Glomerular visceral epithelial cell (primary cell): Measurements from ENCODE around the gene SHROOM4.

Experiments used
- DNase-seq: peaks from one replicate; pipeline ENCODE4 v3.0.0-alpha.2; 2016; ENCODE audit errors: extremely low spot score

SHROOM4 gene

DNA sequence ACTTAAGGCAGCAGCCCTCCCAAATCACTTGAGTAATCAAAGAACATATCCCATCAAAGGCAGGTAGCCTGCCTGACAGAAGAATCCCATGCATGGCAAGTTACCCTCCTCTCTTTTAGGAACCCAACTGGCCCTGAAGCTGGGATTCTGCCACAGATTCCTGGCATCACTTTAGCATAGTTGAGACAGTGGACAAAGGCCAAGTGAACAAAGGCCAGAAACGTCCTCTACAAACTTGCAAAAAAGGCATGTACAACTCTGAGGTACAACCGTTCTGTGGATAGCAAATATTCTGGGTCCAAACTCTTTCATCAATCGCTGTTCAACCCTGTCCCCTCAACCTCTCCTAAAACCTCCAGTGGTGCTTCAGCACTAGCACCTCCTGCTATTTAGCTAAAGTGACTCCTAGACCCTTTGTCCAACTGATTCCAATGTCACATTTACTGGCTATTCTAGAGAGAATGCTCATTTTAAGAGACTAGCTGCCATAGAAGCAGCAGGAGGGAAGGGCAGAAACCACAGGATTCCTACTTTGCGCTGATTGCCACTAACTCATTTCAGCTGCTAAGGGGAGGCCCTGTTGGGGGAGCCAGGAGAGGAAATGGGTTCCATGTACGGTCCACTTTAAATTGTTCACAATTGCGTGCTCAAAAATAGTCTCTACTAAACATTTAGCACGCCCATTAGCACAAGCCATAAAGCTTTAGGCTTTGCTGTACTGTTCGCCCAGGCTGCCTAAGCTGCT is 105.9 kb downstream of the SHROOM4 start:
- no peak for DNase-seq

DNA sequence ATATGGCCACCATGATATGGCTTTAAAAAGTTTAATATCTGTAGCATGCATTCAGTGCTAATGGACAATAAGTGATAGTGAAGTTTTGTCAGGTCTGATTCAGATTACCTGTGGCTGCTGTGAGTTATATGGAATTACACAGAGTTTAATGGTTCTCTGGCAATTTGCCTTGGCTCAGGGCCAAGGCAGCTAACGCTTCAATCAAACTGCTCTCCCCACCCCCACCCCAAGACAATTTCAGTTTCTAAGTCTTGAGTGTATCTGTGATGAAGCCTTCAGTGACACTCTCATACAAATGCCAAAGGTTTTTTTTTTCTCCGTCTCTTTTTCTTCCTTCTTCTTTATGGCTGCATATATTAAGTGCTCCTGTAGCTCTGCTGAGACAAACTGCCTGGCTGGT is 106.6 kb downstream of the SHROOM4 start:
- peak; percentile 45 for DNase-seq

DNA sequence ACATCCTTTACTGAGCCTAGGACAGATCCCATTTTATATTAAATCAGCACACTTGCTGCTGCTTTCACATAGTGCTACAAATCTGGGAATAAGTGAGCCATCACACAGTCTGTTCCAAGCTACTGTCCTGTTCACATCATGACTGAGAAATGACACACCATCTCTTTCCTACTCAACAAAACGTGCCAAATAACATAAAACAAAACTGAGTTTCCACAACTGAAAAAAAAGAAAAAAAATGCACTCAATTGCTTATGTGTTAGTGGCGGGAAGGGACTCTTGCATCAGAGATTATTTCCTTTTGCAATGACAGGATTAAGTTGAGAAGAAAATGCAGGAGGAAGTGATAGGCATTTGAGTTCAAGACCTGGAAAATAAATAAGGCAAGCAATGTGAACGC is 109.0 kb downstream of the SHROOM4 start:
- peak; percentile 6 for DNase-seq

DNA sequence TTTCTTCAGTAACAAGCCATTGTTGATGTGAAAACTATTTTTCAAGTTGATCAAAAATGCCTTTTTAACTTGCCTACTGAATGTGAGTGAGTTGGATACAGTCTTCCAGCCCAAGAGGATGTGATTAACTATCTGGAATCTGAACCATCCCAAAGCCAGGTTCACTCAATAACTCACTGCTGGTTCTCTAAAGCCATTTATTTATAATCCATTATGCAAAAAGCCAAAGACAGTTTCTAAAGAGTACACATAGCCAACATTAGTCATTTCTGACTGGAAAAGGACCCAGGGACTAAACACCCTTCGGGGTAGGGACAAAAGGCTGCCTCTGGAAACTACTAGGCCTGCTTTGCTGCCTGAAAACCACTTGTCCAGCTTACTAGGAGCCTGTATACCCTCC is 109.6 kb downstream of the SHROOM4 start:
- peak; percentile 20 for DNase-seq

DNA sequence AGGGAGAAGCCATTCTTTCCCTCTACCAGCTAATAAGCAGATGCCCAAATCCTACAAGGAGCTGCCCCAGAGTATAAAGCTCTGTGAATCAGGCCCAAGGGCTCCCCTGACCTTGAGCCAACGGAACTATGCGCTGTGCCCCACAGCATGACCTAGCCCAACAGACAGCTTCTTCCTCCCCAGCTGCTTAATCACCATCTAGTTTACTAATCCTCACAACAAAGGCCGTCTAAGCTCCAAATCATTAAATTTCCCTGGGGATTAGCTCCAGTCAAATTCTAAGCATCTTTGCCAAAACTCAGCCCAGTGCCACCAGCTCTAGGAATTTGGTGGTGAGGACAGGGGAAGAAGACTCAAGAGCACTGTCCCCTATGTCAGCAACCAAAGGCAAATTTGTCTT is 113.1 kb downstream of the SHROOM4 start:
- DNase-seq = no peak

DNA sequence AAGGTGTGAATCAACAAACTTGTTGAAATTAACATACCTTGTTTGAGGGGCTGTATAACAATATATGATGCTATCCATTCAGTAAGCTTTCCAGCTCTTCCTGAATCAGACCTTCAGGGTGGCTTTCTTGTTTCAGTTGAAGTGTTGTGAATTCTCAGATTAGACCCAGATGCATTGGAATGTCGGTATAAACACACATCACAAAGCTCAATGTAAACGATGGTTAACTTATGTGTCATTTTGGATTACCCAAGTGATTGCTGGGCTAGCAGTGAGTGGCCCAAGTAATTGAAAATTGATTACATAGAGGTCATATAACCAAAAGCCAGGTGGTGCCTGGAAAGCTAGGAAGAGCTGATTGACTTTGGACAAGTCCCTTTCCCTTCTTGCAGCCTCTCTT is 115.0 kb downstream of the SHROOM4 start:
- DNase-seq = no peak

DNA sequence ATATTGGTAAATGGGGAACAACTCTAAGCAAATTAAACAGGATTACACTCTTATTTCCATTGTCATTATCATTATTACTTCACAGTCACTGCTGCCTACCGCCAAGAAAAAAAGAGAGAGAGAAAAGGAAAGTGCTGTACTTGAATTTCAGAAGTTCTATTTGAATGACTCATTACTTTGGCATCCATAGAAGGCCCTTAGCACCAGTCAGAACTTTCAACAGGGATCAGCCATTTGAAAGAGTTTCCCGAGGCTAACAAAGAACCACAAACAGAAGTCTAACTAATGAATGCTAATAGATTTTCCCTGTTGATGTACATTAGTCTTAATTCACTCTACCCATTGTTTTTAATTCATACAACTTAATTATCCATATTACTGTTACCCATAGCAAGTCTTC is 116.3 kb downstream of the SHROOM4 start:
- peak; percentile 56 for DNase-seq

DNA sequence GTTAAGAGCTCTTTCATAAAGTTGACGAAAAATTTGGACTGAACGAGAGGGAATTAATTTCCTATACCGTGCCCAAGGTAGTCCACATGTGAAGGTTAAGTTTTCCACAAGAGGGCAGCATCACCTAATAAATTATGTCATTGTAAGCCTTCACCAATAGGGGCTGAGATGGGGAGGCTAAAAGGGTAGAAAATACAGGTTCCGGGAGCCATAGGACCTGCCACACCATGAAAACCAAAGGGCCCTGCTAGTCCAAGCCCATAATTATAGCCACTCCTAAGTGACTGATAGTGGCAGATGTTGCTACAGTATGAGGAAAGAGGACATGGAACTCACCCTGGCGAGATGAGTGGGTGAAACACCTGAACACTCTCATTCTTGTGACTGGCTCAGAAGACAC is 122.2 kb downstream of the SHROOM4 start:
- peak; percentile 44 for DNase-seq

DNA sequence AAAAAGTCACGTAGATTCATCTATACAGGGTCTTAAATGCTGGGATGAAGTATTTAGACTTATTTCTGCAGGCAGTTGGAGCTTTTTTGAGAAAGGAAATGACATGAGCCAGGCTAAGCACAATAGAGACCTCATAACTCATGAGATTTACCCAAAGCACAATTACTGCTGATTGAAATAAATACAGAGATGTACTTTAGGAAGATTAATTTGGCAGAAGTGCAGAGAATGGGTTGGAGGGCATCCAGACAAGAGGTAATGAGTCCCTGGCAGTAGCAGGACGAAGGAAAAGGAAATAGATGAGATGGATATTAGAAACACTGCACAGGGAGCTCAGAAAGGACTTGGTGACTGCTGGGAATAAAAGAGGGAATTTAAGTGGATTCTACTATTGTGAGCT is 129.1 kb downstream of the SHROOM4 start:
- no peak for DNase-seq

DNA sequence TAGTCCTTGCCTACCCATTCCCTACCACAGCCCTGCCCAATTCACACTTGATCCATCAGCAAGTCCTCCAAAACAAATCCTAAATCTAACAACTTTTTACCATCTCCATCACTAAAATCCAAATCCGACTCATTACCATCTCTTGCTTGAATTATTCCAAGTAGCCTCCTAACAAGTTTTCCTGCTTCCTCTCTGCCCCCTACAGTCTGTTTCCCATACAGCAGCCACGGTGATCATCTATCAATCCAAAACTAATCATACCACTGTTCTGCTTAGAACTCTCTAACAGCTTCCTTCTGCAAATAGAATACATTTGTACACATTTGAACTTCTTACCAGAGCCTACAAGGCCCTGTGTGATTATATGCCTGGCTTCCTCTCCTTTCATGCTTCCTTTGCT is 133.0 kb downstream of the SHROOM4 start:
- no peak for DNase-seq

DNA sequence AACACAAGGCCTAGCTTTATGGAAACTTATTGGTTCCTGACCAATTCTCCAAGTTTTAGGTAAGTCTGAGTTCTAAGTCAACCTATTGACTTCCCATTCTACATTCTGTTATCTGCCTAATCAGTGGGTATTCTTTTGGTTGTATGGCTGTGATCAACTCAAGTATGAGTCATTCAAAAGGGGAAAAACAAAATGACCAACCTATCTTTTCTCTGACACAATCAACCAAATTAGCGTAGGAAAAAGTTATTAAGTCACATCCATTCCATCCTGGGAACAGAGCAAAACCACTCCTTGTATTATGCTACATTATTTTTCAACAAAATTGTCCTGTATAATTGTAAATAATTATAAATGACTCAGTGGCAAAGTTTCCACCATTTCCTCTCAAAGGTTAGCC is 136.2 kb downstream of the SHROOM4 start:
- DNase-seq = no peak

DNA sequence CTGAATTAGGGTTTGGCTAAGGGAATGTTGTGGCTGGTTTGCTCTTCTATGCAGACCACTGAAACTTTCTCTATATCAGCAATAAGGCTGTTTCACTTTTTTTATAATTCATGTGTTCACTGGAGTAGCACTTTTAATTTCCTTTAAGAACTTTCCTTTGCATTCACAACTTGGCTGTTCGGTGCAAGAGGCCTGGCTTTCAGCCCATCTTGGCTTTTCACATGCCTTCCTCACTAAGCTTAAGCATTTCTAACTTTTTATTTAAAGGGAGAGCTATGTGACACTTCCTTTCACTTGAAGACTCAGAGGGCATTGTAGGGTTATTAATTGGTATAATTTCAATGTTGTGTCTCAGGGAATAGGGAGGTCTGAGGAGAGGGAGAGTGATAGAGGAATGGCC is 142.3 kb downstream of the SHROOM4 start:
- no peak for DNase-seq

DNA sequence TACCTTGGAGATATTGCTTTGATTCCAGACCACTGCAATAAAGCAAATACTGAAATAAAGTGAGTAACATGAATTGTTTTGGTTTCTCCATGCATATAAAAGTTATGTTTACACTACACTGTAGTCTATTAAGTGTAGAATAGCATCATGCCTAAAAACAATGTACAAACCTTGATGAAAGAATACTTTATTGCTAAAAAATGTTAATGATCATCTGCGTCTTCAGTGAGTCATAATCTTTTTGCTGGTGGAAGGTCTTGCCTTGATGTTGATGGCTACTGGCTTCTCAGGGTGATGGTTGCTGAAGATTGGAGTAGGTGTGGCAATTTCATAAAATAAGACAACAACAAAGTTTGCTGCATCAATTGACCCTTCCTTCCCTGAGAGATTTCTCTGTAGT is 145.1 kb downstream of the SHROOM4 start:
- no peak for DNase-seq

DNA sequence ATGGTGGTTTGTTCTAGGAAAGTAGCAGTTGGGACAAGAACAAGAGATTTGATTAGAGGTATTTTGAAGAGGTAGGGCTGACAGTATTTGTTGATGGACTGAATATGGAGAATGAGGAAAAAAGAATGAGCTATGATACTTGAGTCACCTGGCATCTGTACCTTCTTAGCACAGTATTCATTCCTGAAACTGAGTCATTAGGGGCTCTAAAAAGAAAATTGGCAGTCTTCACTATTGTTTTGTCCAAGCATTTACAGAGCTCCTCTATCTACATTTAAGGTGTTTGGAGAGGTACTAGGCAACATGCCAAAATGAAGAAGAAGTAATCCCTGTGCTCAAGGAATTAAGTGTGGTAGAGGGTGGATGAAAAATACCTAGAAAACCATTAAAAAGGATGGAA is 165.8 kb downstream of the SHROOM4 start:
- no peak for DNase-seq

DNA sequence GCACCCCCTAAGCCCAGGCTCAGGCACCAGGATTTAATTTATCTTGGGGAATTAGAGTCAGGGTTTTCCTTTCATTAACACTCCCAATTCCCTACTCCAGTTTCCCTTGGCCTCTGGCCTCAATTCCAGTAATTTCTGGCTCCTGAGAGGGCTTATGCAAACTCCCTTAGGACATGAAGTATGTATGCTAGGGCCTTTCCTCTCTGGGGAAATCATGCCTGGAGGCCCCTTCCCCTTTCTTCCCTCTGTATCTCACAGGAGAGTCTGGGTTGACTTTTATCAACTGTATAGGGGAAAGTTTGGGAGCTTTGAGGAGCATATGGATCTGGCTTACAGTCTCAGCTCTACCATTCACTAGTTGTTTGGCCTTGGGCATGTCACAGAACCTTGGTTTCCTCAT is 169.5 kb downstream of the SHROOM4 start:
- no peak for DNase-seq

DNA sequence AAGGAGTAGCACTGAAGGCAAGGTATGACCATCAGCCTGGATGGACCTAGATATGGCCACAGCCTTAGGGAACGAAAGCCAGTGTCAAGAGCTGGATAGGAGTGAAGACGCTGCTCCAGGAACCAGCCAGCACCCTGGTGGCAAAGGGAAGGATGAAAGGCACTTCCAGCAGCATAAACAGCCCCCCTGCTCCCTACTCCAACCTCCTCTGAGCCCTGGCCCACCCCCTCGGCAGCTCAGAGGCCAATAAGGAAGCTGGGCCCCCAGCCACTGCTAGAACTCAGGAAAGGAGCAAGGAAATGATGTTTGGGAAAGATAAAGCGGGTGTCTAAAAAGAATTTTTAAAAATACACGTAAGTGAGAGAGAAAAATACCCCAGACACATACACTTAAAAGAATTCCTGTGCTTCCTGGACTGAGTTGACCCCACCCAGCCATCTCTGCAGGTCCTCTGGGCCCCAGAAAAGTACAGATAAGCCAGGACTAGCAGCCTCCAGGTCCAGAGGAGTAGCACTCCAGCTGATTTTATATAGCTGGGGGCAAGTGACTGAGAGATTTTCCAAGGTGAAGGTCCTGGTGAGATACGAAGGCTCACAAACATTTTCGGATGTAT is 170.4 kb downstream of the SHROOM4 start:
- DNase-seq = no peak

DNA sequence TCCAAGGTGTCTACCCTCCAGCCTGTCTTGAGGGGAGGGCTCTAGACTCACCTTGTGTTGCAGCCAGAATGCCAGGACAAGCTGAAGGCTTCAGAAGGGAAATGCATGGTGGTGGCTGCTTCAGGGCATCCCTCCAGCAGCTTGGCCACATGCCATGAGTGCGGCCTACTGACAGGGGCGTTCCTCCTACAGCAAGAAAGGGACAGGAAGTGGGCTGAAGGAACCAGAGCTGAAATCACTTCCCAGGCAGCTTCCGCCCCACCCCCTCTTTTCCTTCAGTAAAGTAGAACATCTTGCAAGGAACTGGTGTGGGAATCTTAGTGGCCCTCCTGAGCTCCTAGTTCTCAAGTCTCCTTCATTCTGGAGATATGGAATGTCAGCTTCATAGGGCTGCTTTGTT is 175.9 kb downstream of the SHROOM4 start:
- DNase-seq = peak; percentile 24

DNA sequence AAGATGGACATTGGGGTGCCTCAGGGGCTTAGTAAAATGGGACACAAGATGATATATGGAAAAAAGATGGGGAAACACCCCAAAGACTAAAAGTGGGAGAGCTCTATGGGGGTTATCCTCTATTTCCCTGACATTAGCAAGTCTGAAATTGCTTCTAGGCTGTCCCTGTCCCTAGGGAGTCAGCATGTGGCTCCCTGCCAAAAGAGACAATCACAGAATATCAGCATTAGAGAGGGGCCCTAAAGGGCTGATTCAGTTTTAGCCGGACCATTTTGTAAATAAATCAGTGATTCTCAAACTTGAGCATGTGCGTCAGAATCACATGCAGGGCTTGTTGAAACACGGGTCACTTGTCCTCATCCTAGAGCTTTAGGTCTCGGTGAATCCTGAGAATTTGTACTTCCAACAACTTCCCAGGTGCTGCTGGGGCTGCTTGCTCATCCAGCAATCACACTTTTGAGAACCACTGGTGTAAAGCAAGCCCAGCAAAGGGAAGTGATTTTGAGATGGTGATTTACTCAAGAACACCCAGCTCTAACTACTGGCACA is 178.1 kb downstream of the SHROOM4 start:
- DNase-seq = no peak

DNA sequence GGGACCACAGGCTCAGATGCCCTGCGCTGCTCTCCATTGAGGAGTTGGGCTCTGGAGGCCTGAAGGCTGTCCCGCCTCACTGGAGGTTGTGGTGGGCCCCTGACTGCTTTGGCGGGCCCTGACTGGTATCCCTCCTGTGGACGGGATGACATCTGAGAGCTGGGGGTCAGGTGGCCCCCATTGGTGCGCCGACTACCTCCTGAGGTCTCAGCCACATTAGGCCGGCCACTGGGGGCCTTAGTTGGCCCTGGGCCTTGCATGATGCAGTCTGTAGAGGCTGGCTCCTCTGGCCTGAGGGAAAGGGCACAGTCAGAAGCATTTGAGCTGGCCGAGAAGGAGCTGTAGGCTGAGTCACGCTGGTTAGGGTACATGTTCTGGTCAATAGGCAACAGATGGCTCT is 178.8 kb downstream of the SHROOM4 start:
- no peak for DNase-seq

DNA sequence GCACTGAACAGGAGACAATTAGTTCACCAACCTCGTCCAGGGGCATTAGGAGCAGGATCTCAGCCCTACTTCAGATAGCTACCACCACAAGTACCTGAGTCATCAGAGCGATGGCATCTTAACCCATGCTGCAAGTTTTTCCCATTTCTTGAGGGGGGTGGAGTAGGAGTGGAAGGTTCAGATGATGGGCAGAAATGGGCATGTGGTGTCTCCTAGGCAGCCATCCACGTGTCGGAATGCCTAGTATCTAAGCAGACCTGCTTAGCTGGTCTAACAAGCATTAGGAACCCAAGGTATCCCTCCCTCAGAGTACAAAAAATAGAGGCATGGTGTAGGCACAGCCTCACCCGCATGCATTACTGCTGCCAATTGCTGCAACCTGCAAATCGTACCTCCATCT is 184.2 kb downstream of the SHROOM4 start:
- DNase-seq = no peak

DNA sequence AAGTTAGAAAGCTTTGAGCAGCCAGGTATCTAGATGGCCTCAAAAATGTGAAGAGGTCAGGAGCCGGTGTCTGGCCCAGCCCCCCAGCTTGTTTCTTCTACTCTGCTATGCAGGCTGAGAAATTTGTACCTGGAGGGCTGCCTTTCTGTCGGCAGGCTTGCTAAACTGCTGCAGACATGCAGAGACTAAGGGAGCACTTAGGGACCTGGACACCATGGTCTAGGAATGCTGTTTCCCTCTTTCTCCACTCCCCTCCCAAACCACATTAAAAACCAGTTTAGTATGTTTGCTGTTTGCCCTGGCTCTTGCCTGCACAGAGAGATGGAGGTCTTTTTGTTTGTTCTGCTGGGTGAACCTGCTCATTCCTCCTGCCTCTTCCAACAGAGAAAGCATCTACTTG is 186.3 kb downstream of the SHROOM4 start:
- no peak for DNase-seq

DNA sequence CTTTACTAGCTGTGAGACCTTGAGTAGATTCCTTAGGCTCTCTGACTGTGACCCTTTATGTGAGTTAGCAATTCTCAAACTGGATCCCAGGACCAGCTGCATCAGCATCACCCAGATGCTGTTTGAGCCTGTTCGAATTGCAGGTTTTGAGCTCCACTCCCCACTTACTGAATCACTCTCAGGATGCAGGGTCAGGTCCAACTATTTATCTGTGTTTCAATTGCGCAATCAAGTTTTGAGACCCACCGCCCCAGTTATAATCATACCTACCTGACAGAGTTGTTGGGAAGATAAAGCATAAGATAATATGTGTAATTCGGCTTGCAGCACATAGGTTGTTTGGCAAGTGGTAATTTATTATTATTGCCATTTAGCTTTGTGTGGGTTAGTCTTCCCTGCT is 187.6 kb downstream of the SHROOM4 start:
- no peak for DNase-seq

DNA sequence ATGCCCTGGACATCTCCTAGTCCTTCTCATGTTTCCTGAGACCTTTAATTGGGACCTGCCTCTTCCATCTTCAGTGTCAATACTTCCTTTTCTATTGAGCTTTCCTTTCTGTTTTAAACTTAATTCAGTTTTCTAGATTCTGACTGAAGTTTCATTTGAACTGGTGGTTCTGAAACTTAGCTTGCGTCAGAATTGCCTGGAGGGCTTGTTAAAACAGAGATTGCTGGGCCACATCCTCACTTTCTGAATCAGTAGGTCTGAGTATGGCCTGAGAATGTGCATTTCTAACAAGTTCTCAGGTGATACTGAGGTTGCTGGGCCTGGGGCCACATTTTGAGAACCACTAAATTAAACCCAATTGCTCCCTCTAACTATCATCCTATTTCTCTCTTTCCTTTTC is 191.2 kb downstream of the SHROOM4 start:
- no peak for DNase-seq
